Glutamatergic neuron (in vitro differentiated cells): ENCODE measurements around the gene DOP1B. TPM values are rescaled to one million over a fixed set of nuclear protein-coding genes. Genes with fewer than 3 reads are reported as not detected.

Experiments used
- DNase-seq: peaks from one replicate; pipeline ENCODE4 v3.0.0; 2022
- H3K27ac Mint-ChIP-seq: one replicate; pipeline ENCODE4 v1.8.0; 2020; ENCODE audit warnings: mild to moderate bottlenecking, mixed read lengths, inconsistent platforms; ENCODE audit not compliant: unreplicated experiment
- H3K27me3 Mint-ChIP-seq: one replicate; pipeline ENCODE4 v1.8.0; 2020; ENCODE audit warnings: mild to moderate bottlenecking, moderate library complexity, mixed read lengths, inconsistent platforms; ENCODE audit not compliant: unreplicated experiment
- H3K36me3 Mint-ChIP-seq: one replicate; pipeline ENCODE4 v1.8.0; 2020; ENCODE audit warnings: mild to moderate bottlenecking, mixed read lengths, inconsistent platforms; ENCODE audit not compliant: unreplicated experiment
- H3K4me1 Mint-ChIP-seq: one replicate; pipeline ENCODE4 v1.8.0; 2020; ENCODE audit warnings: mild to moderate bottlenecking, low read depth, mixed read lengths, inconsistent platforms; ENCODE audit not compliant: unreplicated experiment
- H3K4me3 Mint-ChIP-seq: one replicate; pipeline ENCODE4 v1.8.0; 2020; ENCODE audit warnings: mild to moderate bottlenecking, mixed read lengths, inconsistent platforms; ENCODE audit not compliant: unreplicated experiment
- H3K9me3 Mint-ChIP-seq: one replicate; pipeline ENCODE4 v1.8.0; 2020; ENCODE audit warnings: mild to moderate bottlenecking, moderate library complexity, mixed read lengths, inconsistent platforms; ENCODE audit not compliant: unreplicated experiment
- total RNA-seq: library from RNA; stranded (reverse); fragmentation: NEBNext Ultra II Directional; extraction: Animal tissue kit (Norgen Biotek cat#: 25700); gene quantifications from one replicate; pipeline ENCODE4 v1.2.1, GENCODE V29; 2021; ENCODE audit not compliant: unreplicated experiment
- TF ChIP-seq, protein P1 (sequence below): fragments of 200-600 bp; sonication (generic); IDR thresholded peaks from one replicate; pipeline ENCODE4 v1.5.0; 2021; ENCODE audit not compliant: partially characterized antibody, unreplicated experiment

DOP1B gene
- total RNA-seq, 1 donor from 2014 or later = 37.8 TPM

DNA sequence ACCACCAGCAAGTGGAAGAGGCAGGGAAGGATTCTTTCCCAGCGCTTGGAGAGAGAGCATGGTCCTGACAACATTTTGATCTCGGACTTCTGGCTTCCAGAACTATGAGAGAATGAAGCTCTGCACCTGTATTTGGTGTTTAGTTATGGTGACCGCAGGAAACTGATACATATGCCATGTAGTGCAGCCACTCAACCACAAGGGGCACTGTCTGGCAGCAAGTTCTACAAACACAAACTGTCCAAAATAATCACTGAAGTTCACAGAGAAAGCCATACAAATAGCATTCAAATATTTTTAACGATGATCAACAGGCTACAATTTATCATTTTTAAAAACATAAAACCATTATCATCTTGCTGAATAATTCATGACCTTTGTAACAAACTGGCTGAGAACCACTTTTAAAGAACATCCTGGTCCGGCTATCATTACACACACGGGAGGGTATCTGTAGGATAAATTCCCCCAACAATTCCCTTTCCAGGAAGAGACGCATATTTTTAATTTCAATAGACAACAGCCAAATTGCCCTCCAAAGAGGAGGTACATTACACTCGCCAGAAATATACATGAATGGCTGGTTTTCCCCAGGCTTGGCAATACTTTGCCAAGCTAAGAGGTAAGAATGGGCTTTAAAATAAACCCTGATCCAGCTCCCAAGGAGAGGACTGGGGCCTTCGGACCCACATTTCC, 31.0 kb upstream of the DOP1B start:
- TF ChIP-seq, protein P1, sequence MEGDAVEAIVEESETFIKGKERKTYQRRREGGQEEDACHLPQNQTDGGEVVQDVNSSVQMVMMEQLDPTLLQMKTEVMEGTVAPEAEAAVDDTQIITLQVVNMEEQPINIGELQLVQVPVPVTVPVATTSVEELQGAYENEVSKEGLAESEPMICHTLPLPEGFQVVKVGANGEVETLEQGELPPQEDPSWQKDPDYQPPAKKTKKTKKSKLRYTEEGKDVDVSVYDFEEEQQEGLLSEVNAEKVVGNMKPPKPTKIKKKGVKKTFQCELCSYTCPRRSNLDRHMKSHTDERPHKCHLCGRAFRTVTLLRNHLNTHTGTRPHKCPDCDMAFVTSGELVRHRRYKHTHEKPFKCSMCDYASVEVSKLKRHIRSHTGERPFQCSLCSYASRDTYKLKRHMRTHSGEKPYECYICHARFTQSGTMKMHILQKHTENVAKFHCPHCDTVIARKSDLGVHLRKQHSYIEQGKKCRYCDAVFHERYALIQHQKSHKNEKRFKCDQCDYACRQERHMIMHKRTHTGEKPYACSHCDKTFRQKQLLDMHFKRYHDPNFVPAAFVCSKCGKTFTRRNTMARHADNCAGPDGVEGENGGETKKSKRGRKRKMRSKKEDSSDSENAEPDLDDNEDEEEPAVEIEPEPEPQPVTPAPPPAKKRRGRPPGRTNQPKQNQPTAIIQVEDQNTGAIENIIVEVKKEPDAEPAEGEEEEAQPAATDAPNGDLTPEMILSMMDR = peak; percentile 85
- H3K4me3 Mint-ChIP-seq = no peak overlapping the region
- peaks cover 5% of the 10 kb centered on the region for H3K9me3 Mint-ChIP-seq
- no peaks in the 10 kb centered on the region for H3K27me3 Mint-ChIP-seq
- H3K36me3 Mint-ChIP-seq = no peaks in the 10 kb centered on the region
- DNase-seq = peak; percentile 73
- no peak overlapping the region for H3K27ac Mint-ChIP-seq
- H3K4me1 Mint-ChIP-seq = no peaks in the 10 kb centered on the region

DNA sequence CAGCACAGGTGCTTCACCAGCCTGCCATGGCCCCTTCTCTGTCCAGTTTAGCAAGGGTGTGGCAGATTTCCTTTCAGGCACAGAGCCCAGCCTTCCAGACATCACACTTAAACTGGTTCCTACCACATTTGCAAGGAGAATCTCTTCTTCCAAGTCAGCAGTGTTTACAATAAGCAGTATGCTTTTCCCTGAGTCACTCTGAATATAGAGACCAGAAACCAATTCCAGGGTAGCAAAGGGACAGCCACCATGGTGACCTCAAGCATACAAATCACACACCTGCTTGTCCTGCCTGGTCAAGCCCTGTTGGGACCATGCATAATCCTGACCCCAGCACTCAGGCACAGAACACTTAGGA, 30.4 kb upstream of the DOP1B start:
- peaks cover 5% of the 10 kb centered on the region for H3K9me3 Mint-ChIP-seq
- H3K4me1 Mint-ChIP-seq = no peaks in the 10 kb centered on the region
- TF ChIP-seq, protein P1 = no peak
- no peak overlapping the region for H3K27ac Mint-ChIP-seq
- DNase-seq = no peak
- H3K4me3 Mint-ChIP-seq = no peak overlapping the region
- no peaks in the 10 kb centered on the region for H3K36me3 Mint-ChIP-seq
- no peaks in the 10 kb centered on the region for H3K27me3 Mint-ChIP-seq

DNA sequence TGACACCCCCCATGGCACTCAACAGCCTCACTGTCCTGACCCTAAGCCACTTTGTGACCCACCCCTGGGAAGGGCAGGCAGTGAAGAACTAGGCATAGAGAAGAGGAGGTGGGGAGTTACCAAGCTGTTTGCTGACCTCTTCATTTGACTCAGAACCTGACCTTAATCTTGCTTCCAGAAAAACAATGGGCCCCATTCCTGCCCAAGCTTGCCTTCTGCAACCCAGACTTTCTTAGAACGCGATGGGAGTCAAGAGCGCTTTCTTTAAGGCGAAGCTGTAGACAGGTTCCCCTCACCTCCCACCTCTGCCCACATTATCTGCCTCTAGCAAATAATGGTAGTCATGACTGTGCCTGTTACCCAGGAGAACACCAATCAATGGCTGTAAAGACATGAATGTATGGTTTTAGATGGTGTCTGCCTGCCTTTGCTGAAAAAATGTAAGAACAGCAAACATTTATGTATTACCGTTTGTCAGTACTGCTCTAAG, 30.0 kb upstream of the DOP1B start:
- H3K4me3 Mint-ChIP-seq = no peak overlapping the region
- DNase-seq = no peak
- H3K36me3 Mint-ChIP-seq = no peaks in the 10 kb centered on the region
- H3K4me1 Mint-ChIP-seq = no peaks in the 10 kb centered on the region
- H3K9me3 Mint-ChIP-seq = peaks cover 5% of the 10 kb centered on the region
- no peaks in the 10 kb centered on the region for H3K27me3 Mint-ChIP-seq
- H3K27ac Mint-ChIP-seq = no peak overlapping the region
- TF ChIP-seq, protein P1 = no peak

DNA sequence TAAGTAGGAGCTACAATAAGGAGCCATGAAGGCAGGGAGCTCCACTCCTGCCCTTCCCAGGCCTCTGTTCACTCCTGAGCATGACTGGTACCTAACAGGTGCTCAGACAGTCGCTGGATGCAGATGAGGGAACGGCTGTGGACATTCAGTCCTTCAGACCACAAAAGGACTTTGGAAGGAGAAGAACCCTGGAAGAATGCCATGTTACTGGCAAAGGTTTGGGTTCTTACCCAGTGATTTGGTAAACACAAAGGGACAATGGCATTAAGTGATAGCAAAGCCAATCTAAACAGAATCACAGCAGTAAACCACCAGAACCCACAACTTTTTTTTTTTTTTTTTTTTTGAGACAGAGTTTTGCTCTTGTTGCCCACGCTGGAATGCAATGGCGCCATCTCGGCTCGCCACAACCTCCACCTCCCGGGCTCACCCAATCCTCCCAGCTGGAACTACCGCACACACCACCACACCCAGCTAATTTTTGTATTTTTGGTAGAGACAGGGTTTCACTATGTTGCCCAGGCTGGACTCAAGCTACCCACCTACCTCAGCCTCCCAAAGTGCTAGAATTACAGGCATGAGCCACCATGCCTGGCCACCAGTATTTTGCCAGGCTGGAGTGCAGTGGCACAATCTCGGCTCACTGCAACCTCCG, 29.2 kb upstream of the DOP1B start:
- TF ChIP-seq, protein P1 = no peak
- no peak overlapping the region for H3K4me3 Mint-ChIP-seq
- no peak for DNase-seq

DNA sequence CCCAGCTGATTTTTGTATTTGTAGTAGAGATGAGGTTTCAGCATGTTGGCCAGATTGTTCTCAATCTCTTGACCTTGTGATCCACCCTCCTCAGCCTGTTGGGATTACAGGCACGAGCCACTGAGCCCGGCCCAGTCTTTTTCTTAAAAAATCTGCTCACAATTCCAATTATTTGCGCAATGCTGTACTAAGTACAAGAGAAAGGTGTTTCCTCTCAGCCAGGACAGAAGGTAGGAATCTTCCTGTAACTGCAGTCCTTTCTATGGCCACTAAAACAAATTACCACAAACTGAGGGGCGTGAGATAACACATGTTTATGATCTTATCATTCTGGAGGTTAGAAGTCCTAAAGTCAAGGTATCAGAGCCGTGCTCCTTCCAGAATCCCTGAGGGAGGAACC, 28.6 kb upstream of the DOP1B start:
- H3K4me3 Mint-ChIP-seq = no peak overlapping the region
- peaks cover 5% of the 10 kb centered on the region for H3K9me3 Mint-ChIP-seq
- no peak overlapping the region for H3K27ac Mint-ChIP-seq
- H3K4me1 Mint-ChIP-seq = no peaks in the 10 kb centered on the region
- no peaks in the 10 kb centered on the region for H3K36me3 Mint-ChIP-seq
- TF ChIP-seq, protein P1 = no peak
- H3K27me3 Mint-ChIP-seq = no peaks in the 10 kb centered on the region
- no peak for DNase-seq

More for the DNA sequence above, 29.2 kb upstream of the DOP1B start:
- Mint-ChIP-seq H3K27me3 (no peaks in the 10 kb centered on the region), H3K4me1 (no peaks in the 10 kb centered on the region), H3K36me3 (no peaks in the 10 kb centered on the region), H3K9me3 (peaks cover 5% of the 10 kb centered on the region), H3K27ac (no peak overlapping the region)
